Upper lobe of right lung (tissue), 1 donor: ENCODE data around the gene HES4. TPM values are rescaled to one million over a fixed set of nuclear protein-coding genes. Genes with fewer than 3 reads are reported as not detected.
A peak's percentile ranks its signal among the peaks of the same experiment; 100 is the strongest.
"Not testable (repeated sequence)": the region's sequence is repeated elsewhere in the genome, so short reads cannot be mapped to it uniquely, and the experiment has no call there.

Source experiments
- ATAC-seq: fragments of 200-7000 bp; cut with Tn5 transposase; one replicate; pipeline ENCODE4 v1.9.1; 2020; ENCODE audit warnings: mild to moderate bottlenecking, moderate library complexity
- DNase-seq: peaks from one replicate; pipeline ENCODE4 v3.0.0-alpha.2; 2020
- H3K27ac ChIP-seq: fragments of 200-600 bp; one replicate; pipeline ENCODE4 v1.8.0; 2022
- H3K27me3 ChIP-seq: fragments of 200-600 bp; one replicate; pipeline ENCODE4 v1.8.0; 2022; ENCODE audit warnings: mild to moderate bottlenecking
- H3K36me3 ChIP-seq: fragments of 200-600 bp; one replicate; pipeline ENCODE4 v1.8.0; 2022
- H3K4me1 ChIP-seq: fragments of 200-600 bp; one replicate; pipeline ENCODE4 v1.8.0; 2022
- H3K4me3 ChIP-seq: fragments of 200-600 bp; one replicate; pipeline ENCODE4 v1.8.0; 2022; ENCODE audit warnings: mild to moderate bottlenecking
- H3K9me3 ChIP-seq: fragments of 200-600 bp; one replicate; pipeline ENCODE4 v1.8.0; 2022
- intact Hi-C: fragments of 100-400 bp; cut with DNase I; formaldehyde crosslinking; loops from one replicate; pipeline ENCODE4 v1.11.0; 2022
- total RNA-seq: library from RNA; stranded (reverse); fragmentation: NEBNext Ultra II Directional; extraction: Animal tissue kit (Norgen Biotek cat#: 25700); gene quantifications from one replicate; pipeline ENCODE4 v1.2.1, GENCODE V29; 2021
- TF ChIP-seq, protein P1 (sequence below): fragments of 200-600 bp; IDR thresholded peaks from one replicate; pipeline ENCODE4 v1.8.0; 2022; ENCODE audit warnings: antibody characterized with exemption
- donor health status: DM: no; HTN: yes; CAD: no; lungs with severe emphysema.

The HES4 gene
- total RNA-seq, 1 donor from 2014 or later: 26.8 TPM

DNA sequence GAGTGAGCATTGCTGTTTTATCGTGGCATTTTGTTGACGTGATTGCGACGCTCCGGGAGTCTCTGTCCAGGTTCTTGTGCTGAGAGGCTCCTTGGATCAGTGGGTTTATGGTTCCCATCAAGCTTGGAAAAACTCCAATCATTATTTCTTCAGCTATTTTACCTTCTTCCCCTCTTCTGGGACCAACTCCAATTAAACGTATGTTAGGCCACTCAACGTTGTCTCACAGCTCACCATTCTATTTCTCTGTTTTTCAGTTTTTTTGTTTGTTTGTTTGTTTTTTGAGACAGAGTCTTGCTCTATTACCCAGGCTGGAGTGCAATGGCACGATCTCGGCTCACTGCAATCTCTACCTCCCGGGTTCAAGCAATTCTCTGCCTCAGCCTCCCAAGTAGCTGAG lies 8.0 kb downstream of the HES4 start:
- Histone ChIP-seq H3K9me3 (no peaks in the 10 kb centered on the region), H3K27me3 (peaks cover 2% of the 10 kb centered on the region), H3K4me3 (no peak overlapping the region), H3K4me1 (no peaks in the 10 kb centered on the region), H3K36me3 (no peaks in the 10 kb centered on the region), H3K27ac (no peak overlapping the region)
- ATAC-seq: no peak
- DNase-seq: no peak
- intact Hi-C loops: no loop called here
- TF ChIP-seq, protein P1, sequence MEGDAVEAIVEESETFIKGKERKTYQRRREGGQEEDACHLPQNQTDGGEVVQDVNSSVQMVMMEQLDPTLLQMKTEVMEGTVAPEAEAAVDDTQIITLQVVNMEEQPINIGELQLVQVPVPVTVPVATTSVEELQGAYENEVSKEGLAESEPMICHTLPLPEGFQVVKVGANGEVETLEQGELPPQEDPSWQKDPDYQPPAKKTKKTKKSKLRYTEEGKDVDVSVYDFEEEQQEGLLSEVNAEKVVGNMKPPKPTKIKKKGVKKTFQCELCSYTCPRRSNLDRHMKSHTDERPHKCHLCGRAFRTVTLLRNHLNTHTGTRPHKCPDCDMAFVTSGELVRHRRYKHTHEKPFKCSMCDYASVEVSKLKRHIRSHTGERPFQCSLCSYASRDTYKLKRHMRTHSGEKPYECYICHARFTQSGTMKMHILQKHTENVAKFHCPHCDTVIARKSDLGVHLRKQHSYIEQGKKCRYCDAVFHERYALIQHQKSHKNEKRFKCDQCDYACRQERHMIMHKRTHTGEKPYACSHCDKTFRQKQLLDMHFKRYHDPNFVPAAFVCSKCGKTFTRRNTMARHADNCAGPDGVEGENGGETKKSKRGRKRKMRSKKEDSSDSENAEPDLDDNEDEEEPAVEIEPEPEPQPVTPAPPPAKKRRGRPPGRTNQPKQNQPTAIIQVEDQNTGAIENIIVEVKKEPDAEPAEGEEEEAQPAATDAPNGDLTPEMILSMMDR: no peak

DNA sequence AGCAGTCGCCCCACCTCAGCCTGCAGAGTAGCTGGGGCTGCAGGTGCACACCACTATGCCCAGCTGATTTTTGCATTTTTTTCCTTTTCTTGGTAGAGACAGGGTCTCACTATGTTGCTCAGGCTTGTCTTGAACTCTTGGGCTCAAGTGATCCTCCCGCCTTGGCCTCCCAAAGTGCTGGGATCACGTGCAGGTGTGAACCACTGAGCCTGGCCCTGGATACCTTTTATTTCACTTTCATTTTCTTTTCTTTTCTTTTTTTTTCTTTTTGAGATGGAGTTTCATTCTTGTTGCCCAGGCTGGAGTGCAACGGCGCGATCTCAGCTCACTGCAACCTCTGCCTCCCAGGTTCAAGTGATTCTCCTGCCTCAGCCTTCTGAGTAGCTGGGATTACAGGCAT lies 8.6 kb downstream of the HES4 start:
- H3K27me3 ChIP-seq, DNase-seq, H3K4me1 ChIP-seq, H3K36me3 ChIP-seq, H3K27ac ChIP-seq, H3K9me3 ChIP-seq, intact Hi-C loops, ATAC-seq, H3K4me3 ChIP-seq: not testable (repeated sequence)

GRCh38 chr1:988061-988460 lies 11.8 kb downstream of the HES4 start:
- not testable (repeated sequence) for ATAC-seq, DNase-seq, H3K27me3 ChIP-seq, H3K36me3 ChIP-seq, H3K4me1 ChIP-seq, H3K4me3 ChIP-seq, H3K9me3 ChIP-seq, H3K27ac ChIP-seq
- intact Hi-C loops: loop anchor here (10.0 kb wide), 1 partner anchor 77 kb away; no protein-coding TSS in a partner anchor

GRCh38 chr1:985126-985525 lies 14.8 kb downstream of the HES4 start:
- Histone ChIP-seq H3K4me1 (no peaks in the 10 kb centered on the region), H3K9me3 (no peaks in the 10 kb centered on the region), H3K27me3 (peaks cover 15% of the 10 kb centered on the region), H3K27ac (no peak overlapping the region), H3K4me3 (no peak overlapping the region), H3K36me3 (no peaks in the 10 kb centered on the region)
- intact Hi-C loops: loop anchor here (10.0 kb wide), 1 partner anchor 80 kb away; no protein-coding TSS in a partner anchor
- DNase-seq: no peak
- ATAC-seq: no peak
- TF ChIP-seq, protein P1: no peak

DNA sequence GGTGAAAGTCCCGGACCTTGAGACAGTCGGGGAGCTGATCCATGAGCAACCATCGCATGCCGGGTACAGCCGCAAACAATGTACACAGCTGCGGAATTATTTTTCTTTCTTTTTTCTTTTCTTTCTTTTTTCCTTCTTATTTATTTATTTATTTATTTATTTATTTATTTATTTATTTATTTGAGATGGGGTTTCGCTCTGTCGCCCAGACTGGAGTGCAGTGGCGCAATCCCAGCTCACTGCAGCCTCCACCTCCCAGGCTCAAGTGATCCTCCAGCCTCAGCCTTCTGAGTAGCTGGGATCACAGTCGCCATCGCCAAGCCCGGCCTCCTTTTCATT lies 15.5 kb downstream of the HES4 start:
- H3K27me3 ChIP-seq: peaks cover 15% of the 10 kb centered on the region
- no peak overlapping the region for H3K4me3 ChIP-seq
- H3K36me3 ChIP-seq: no peaks in the 10 kb centered on the region
- DNase-seq (no peak), ATAC-seq (no peak)
- no peaks in the 10 kb centered on the region for H3K9me3 ChIP-seq
- H3K4me1 ChIP-seq: no peaks in the 10 kb centered on the region
- TF ChIP-seq, protein P1: peak; percentile 4
- intact Hi-C loops: loop anchor here (10.0 kb wide), 1 partner anchor 80 kb away; no protein-coding TSS in a partner anchor
- no peak overlapping the region for H3K27ac ChIP-seq

DNA sequence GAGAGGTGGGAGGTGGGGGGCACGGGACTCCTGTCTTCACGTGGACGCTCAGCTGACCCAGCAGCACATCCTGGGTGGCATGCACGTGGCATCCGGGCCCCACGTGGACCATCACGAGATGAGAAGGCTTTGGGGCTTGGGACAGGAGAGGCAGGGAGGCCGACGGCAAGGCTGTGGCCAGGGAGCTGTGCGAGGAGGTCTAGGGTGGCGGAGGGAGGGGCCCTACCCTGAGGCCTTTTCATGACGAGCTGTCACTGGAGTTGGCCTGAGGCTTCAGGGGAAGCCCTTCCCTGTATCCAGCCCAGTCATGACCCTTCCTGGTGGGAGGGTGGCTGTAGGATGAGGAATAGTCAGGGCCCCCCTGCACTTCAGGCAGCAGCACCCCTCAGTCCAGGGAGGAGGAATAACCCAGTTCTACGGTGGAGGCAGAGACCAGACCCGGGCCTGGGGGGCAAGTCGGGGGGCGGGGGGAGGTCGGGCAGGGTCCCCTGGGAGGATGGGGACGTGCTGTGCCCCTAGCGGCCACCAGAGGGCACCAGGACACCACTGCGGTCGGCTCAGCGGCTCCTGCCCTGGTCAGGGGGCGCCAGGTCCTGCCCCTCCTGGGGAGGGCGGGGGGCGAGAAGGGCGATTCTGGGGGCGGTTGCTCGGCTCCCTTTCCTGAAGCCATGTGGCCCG lies 16.0 kb downstream of the HES4 start:
- DNase-seq: no peak
- ATAC-seq: peak; percentile 85
- H3K4me1 ChIP-seq: no peaks in the 10 kb centered on the region
- intact Hi-C loops: loop anchor here (10.0 kb wide), 1 partner anchor 81 kb away; no protein-coding TSS in a partner anchor
- no peak overlapping the region for H3K4me3 ChIP-seq
- H3K9me3 ChIP-seq: no peaks in the 10 kb centered on the region
- TF ChIP-seq, protein P1: peak; percentile 97
- peaks cover 15% of the 10 kb centered on the region for H3K27me3 ChIP-seq
- no peaks in the 10 kb centered on the region for H3K36me3 ChIP-seq
- H3K27ac ChIP-seq: no peak overlapping the region
